Upper lobe of right lung (tissue), 1 donor: Measurements from ENCODE around the gene CSF1R. TPM values are rescaled to one million over a fixed set of nuclear protein-coding genes. Genes with fewer than 3 reads are reported as not detected.

Experiments used
- ATAC-seq: fragments of 200-7000 bp; cut with Tn5 transposase; one replicate; pipeline ENCODE4 v1.9.1; 2020; ENCODE audit warnings: mild to moderate bottlenecking, moderate library complexity
- DNase-seq: peaks from one replicate; pipeline ENCODE4 v3.0.0-alpha.2; 2020
- H3K27ac ChIP-seq: fragments of 200-600 bp; one replicate; pipeline ENCODE4 v1.8.0; 2022
- H3K27me3 ChIP-seq: fragments of 200-600 bp; one replicate; pipeline ENCODE4 v1.8.0; 2022; ENCODE audit warnings: mild to moderate bottlenecking
- H3K36me3 ChIP-seq: fragments of 200-600 bp; one replicate; pipeline ENCODE4 v1.8.0; 2022
- H3K4me1 ChIP-seq: fragments of 200-600 bp; one replicate; pipeline ENCODE4 v1.8.0; 2022
- H3K4me3 ChIP-seq: fragments of 200-600 bp; one replicate; pipeline ENCODE4 v1.8.0; 2022; ENCODE audit warnings: mild to moderate bottlenecking
- H3K9me3 ChIP-seq: fragments of 200-600 bp; one replicate; pipeline ENCODE4 v1.8.0; 2022
- intact Hi-C: fragments of 100-400 bp; cut with DNase I; formaldehyde crosslinking; loops from one replicate; pipeline ENCODE4 v1.11.0; 2022
- total RNA-seq: library from RNA; stranded (reverse); fragmentation: NEBNext Ultra II Directional; extraction: Animal tissue kit (Norgen Biotek cat#: 25700); gene quantifications from one replicate; pipeline ENCODE4 v1.2.1, GENCODE V29; 2021
- TF ChIP-seq, protein P1 (sequence below): fragments of 200-600 bp; IDR thresholded peaks from one replicate; pipeline ENCODE4 v1.8.0; 2022; ENCODE audit warnings: antibody characterized with exemption
- donor health status: DM: no; HTN: yes; CAD: no; lungs with severe emphysema.

The CSF1R gene
- total RNA-seq, 1 donor from 2014 or later = 48.7 TPM

DNA sequence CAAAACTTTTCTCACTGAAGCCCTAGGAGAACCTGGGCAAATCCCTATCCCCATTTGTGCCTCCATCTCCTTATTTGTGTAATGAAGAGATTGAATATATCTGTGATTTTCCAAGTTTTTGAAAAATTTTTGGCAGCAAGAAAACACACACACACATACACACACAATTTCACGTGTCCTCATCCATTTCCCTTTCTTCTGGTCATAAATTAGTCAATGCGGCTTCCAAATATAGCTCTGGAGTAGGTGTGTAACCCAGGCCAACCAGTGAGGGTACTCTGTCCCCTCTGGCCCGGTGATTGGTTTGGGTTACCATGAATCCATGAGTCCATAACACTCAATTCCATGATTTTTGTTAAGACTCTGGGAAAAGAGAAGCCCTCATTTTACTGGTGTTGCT is 12.7 kb downstream of the CSF1R start:
- Histone ChIP-seq H3K27me3 (no peaks in the 10 kb centered on the region), H3K9me3 (no peaks in the 10 kb centered on the region), H3K4me1 (no peaks in the 10 kb centered on the region), H3K36me3 (no peaks in the 10 kb centered on the region), H3K27ac (no peak overlapping the region), H3K4me3 (no peak overlapping the region)
- DNase-seq (no peak), ATAC-seq (no peak)
- intact Hi-C loops = no loop called here
- TF ChIP-seq, protein P1, sequence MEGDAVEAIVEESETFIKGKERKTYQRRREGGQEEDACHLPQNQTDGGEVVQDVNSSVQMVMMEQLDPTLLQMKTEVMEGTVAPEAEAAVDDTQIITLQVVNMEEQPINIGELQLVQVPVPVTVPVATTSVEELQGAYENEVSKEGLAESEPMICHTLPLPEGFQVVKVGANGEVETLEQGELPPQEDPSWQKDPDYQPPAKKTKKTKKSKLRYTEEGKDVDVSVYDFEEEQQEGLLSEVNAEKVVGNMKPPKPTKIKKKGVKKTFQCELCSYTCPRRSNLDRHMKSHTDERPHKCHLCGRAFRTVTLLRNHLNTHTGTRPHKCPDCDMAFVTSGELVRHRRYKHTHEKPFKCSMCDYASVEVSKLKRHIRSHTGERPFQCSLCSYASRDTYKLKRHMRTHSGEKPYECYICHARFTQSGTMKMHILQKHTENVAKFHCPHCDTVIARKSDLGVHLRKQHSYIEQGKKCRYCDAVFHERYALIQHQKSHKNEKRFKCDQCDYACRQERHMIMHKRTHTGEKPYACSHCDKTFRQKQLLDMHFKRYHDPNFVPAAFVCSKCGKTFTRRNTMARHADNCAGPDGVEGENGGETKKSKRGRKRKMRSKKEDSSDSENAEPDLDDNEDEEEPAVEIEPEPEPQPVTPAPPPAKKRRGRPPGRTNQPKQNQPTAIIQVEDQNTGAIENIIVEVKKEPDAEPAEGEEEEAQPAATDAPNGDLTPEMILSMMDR = no peak

DNA sequence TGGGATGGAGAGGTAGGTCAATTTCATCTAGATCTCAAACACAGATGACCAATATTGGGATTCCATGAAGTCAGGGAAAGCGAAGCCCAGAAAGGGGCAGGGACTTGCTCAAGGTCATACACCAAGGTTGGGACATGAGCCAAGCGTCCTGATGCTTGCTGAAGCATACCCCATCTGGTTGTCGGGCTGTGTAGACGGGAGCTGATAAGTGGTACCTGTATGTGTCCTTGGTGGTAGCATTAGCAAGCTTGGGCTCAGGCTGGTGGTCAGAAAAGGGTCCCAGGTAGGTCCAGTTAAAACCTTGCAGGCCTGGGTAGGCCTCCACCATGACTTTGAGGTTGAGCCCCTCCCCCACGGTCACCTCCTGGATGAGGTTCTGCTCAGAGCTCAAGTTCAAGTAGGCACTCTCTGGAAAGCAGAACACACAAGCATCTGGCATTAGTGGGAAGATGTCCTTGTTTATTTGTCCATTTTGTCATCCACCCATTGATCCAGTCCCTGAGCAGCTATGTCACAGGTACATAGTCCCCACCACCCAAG is 13.2 kb downstream of the CSF1R start:
- no peaks in the 10 kb centered on the region for H3K4me1 ChIP-seq
- DNase-seq (peak; percentile 33), ATAC-seq (no peak)
- no peaks in the 10 kb centered on the region for H3K27me3 ChIP-seq
- no peaks in the 10 kb centered on the region for H3K36me3 ChIP-seq
- TF ChIP-seq, protein P1 = no peak
- H3K9me3 ChIP-seq = no peaks in the 10 kb centered on the region
- H3K27ac ChIP-seq = no peak overlapping the region
- intact Hi-C loops = no loop called here
- H3K4me3 ChIP-seq = no peak overlapping the region

DNA sequence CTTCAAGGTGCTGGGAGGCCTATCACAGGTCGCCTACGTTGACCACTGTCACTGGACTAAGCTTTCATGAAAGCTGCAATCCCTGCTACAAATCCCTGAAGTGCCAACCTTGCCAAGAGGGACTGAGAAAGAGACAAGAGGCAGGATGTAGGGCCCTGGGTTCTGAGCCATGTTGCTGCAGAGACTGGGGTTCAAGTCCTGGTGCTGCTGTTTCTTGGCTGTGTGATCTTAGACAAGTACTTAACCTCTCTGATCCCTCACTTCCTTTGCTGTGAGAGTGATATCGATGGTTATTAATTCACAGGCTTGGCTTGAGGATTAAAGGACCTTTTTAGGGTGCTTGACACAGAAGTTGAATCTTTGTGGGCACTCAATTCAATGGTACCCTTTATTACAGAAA is 15.5 kb downstream of the CSF1R start:
- ATAC-seq (no peak), DNase-seq (no peak)
- no peaks in the 10 kb centered on the region for H3K27me3 ChIP-seq
- H3K4me3 ChIP-seq = no peak overlapping the region
- no peaks in the 10 kb centered on the region for H3K36me3 ChIP-seq
- TF ChIP-seq, protein P1 = no peak
- H3K4me1 ChIP-seq = peaks cover 4% of the 10 kb centered on the region
- no peak overlapping the region for H3K27ac ChIP-seq
- H3K9me3 ChIP-seq = no peaks in the 10 kb centered on the region
- intact Hi-C loops = no loop called here

DNA sequence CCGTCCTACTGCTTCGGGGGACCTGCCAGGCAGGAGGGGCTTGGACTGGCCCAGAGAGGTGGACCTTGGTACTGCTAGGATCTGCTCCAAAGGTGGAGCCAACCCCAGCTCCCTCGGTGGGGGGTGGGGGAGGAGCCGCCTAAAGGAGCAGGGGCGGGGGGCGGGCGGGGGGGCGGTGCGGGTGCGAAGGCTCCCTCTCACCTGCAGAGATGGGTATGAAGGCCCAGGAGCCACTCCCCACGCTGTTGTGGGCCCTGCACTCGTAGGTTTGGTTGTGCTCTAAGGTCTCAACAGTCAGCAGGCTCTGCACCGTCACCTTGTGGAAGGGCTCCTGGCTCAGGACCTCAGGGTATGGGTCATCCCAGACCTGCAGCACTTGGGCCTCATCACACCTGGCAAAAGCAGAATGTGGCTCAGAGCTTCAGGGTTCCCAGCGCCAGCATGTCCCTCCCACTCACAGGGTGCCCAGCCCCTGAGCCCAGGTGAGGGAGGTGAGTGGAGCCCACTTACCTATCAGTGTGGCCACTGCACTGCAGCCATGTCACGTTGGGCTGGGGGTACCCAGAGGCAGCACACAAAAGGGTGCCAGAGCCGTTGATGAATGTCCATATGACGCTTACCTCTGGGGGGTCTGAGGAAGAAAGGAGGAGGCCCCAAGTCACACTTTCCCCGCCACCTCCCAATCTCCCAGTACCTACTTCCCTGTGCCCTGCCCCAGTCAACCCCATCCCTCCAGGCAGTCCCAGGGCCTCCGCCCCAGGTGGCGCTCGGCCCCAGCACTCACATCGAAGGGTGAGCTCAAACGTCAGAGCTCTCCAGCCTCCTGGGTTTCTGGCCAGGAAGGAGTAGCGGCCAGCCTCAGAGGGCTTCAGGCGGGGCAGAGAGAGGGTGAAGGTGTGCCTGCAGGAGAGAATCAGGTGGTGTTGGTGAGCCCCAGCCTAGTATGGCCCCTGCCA is 16.4 kb downstream of the CSF1R start:
- H3K27me3 ChIP-seq = no peaks in the 10 kb centered on the region
- H3K27ac ChIP-seq = no peak overlapping the region
- peaks cover 4% of the 10 kb centered on the region for H3K4me1 ChIP-seq
- intact Hi-C loops = no loop called here
- ATAC-seq (no peak), DNase-seq (peak; percentile 49)
- no peak overlapping the region for H3K4me3 ChIP-seq
- H3K36me3 ChIP-seq = no peaks in the 10 kb centered on the region
- no peaks in the 10 kb centered on the region for H3K9me3 ChIP-seq
- TF ChIP-seq, protein P1 = no peak

DNA sequence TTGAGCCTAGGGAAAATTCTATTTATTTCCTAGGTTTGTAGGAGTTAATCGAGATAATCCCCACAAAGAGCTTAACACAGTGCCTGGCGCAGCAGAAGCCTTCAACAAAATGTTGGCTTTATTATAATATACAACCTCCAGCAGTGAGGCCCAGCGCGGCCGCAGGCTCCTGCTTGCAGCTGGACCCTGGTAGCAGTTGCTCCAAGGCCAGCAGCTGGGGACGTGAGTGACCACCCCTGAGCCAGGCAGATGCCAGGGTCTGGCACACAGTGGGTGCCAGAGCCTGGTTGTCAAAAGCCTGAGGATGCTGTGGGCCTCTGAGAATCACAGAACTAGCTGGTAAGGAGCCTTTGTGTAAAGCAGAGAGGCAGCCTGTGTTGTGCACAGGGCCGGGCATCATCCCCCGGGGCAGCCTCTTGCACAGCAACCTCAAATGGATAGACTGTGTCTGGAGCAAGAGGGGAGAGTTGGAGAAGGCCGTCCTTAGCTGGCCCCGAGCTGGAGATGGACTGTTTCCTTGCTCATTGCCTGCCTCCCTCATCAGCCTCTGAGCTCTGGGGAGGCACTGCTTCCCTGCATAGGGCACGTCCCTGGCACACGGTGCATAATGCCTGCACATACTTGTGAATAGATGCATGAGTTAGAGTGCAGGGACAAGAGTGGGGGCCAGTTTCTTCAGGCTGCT is 17.3 kb downstream of the CSF1R start:
- peaks cover 4% of the 10 kb centered on the region for H3K4me1 ChIP-seq
- intact Hi-C loops = no loop called here
- DNase-seq (peak; percentile 31), ATAC-seq (no peak)
- H3K4me3 ChIP-seq = no peak overlapping the region
- TF ChIP-seq, protein P1 = no peak
- no peaks in the 10 kb centered on the region for H3K9me3 ChIP-seq
- no peaks in the 10 kb centered on the region for H3K27me3 ChIP-seq
- H3K36me3 ChIP-seq = no peaks in the 10 kb centered on the region
- no peak overlapping the region for H3K27ac ChIP-seq
